Activated T-cell treated with anti-CD3 and anti-CD28 coated beads, Interleukin-2, amount 50 U/mL, for 72 hours (primary cell): ENCODE data around the gene TSKU. TPM values are rescaled to one million over a fixed set of nuclear protein-coding genes. Genes with fewer than 3 reads are reported as not detected.

Experiments
- ATAC-seq, 2 donors: fragments of 150-1000 bp; cut with Tn5 transposase; replicated peaks in 1 of 2; 2 replicates each; pipeline ENCODE4 v1.10.0; 2021; ENCODE audit warnings: moderate library complexity in 2 of 2, mild to moderate bottlenecking in 1 of 2
- DNase-seq, 2 donors: peaks; one replicate each; pipeline ENCODE4 v3.0.0; 2021 to 2022; ENCODE audit warnings: mixed read lengths in 1 of 2
- H3K27ac Mint-ChIP-seq: one replicate; pipeline ENCODE4 v1.8.0; 2022; ENCODE audit warnings: mild to moderate bottlenecking, moderate library complexity, mixed read lengths
- H3K27me3 Mint-ChIP-seq: one replicate; pipeline ENCODE4 v1.8.0; 2022; ENCODE audit warnings: low read depth, mixed read lengths
- H3K36me3 Mint-ChIP-seq, 2 donors: one replicate each; pipeline ENCODE4 v1.8.0; 2022; ENCODE audit warnings: mixed read lengths in 2 of 2, mild to moderate bottlenecking in 1 of 2; ENCODE audit not compliant: insufficient read depth in 2 of 2
- H3K4me1 Mint-ChIP-seq: one replicate; pipeline ENCODE4 v1.8.0; 2022; ENCODE audit warnings: low read depth, mixed read lengths
- H3K4me3 Mint-ChIP-seq, 2 donors: one replicate each; pipeline ENCODE4 v1.8.0; 2022; ENCODE audit warnings: mild to moderate bottlenecking in 2 of 2, mixed read lengths in 2 of 2, moderate library complexity in 2 of 2
- H3K9me3 Mint-ChIP-seq, 2 donors: one replicate each; pipeline ENCODE4 v1.8.0; 2022; ENCODE audit warnings: mixed read lengths in 2 of 2
- total RNA-seq, 2 donors: library from RNA; stranded (reverse); gene quantifications; one replicate each; pipeline ENCODE4 v1.2.3, GENCODE V29; 2022

The TSKU gene
- total RNA-seq, 2 donors from 2014 or later: 1.4 to 3.6 TPM

DNA sequence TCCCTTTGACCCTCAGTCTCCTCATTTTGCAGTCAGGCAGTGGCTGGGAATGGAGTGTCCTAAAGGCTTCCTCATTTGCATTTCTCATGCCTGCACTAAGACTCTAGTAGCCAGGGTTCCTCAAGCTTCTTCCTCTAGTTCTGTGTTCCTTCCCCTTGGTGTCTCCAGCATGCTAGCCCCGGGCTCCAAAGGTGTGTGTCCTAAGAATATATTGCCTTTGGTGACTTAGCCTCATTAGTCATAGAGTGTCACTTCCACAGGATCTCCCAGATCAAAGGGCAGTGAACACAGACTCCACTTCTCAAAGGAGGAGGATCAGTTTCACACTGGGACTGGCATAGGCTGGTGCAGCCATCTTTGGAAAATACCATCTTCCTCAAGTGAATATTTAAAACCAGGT is 56.2 kb downstream of the TSKU start:
- no peaks in the 10 kb centered on the region for H3K36me3 Mint-ChIP-seq
- H3K4me1 Mint-ChIP-seq: no peaks in the 10 kb centered on the region
- no peak overlapping the region for H3K27ac Mint-ChIP-seq
- DNase-seq (no peak), ATAC-seq (no peak)
- H3K27me3 Mint-ChIP-seq: peaks cover 41% of the 10 kb centered on the region
- H3K9me3 Mint-ChIP-seq: no peaks in the 10 kb centered on the region
- no peak overlapping the region for H3K4me3 Mint-ChIP-seq

DNA sequence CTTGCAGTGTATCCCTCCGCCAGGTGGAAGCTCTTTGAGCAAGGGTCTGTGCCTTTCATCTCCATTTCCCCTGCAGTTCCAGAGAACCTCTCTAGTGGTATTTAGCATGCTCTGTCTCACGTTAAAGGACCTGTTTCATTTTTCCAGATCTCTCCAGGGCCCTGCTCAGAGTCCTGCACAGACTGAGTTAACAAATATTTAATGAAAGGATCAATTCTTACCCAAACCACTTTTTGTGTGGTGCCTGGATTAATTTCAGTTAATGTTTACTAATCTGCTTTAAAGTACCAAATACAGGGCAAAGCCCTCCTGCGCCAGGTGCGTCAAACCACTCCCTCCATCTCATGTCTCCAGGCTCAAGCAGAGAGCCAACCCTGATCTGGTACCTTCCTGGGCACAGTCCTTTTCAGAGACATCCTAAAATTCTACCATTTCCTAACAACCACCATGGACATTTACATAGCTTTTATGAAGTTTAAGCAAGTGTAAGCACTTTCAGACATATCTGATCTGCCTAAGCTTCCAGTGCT is 58.8 kb downstream of the TSKU start:
- Mint-ChIP-seq H3K4me3 (no peak overlapping the region), H3K9me3 (no peaks in the 10 kb centered on the region), H3K36me3 (no peaks in the 10 kb centered on the region), H3K27ac (no peak overlapping the region), H3K4me1 (no peaks in the 10 kb centered on the region), H3K27me3 (peaks cover 43% of the 10 kb centered on the region)
- DNase-seq (no peak), ATAC-seq (no peak)

GRCh38 chr11:76843907-76844306 is 60.8 kb downstream of the TSKU start:
- H3K27me3 Mint-ChIP-seq: peaks cover 51% of the 10 kb centered on the region

GRCh38 chr11:76844511-76844910 is 61.4 kb downstream of the TSKU start:
- H3K4me3 Mint-ChIP-seq: no peak overlapping the region
- H3K27me3 Mint-ChIP-seq: peaks cover 51% of the 10 kb centered on the region
- no peaks in the 10 kb centered on the region for H3K9me3 Mint-ChIP-seq
- H3K27ac Mint-ChIP-seq: no peak overlapping the region
- no peak for DNase-seq
- no peaks in the 10 kb centered on the region for H3K36me3 Mint-ChIP-seq
- no peak for ATAC-seq
- H3K4me1 Mint-ChIP-seq: no peaks in the 10 kb centered on the region

More at GRCh38 chr11:76843907-76844306, 60.8 kb downstream of the TSKU start:
- DNase-seq: no peak
- ATAC-seq: no peak
- Mint-ChIP-seq H3K9me3 (no peaks in the 10 kb centered on the region), H3K4me3 (no peak overlapping the region), H3K27ac (no peak overlapping the region), H3K4me1 (no peaks in the 10 kb centered on the region), H3K36me3 (no peaks in the 10 kb centered on the region)

- Mint-ChIP-seq H3K9me3 (no peaks in the 10 kb centered on the region), H3K27ac (no peak overlapping the region), H3K4me3 (no peak overlapping the region), H3K27me3 (peaks cover 47% of the 10 kb centered on the region), H3K36me3 (no peaks in the 10 kb centered on the region), H3K4me1 (no peaks in the 10 kb centered on the region)
- DNase-seq: no peak
- no peak for ATAC-seq
Observed at GRCh38 chr11:76845069-76845468, 61.9 kb downstream of the TSKU start.

- DNase-seq: no peak
- Mint-ChIP-seq H3K9me3 (no peaks in the 10 kb centered on the region), H3K27ac (no peak overlapping the region), H3K27me3 (peaks cover 36% of the 10 kb centered on the region), H3K36me3 (no peaks in the 10 kb centered on the region), H3K4me1 (no peaks in the 10 kb centered on the region), H3K4me3 (no peak overlapping the region)
- no peak for ATAC-seq
Observed at GRCh38 chr11:76846441-76846840, 63.3 kb downstream of the TSKU start.

Other genes with a start within 250 kb of the TSKU start
- 10 to 100 TPM; 12.5 to 16.4 TPM for gene LRRC32, start 112.6 kb upstream of the TSKU start, total RNA-seq
- 10 to 100 TPM; 13.1 to 16.2 TPM for gene ACER3, start 77.6 kb downstream of the TSKU start, total RNA-seq